Measurements from ENCODE around the gene SLC25A42. TPM values are rescaled to one million over a fixed set of nuclear protein-coding genes. Genes with fewer than 3 reads are reported as not detected.
A peak's percentile ranks its signal among the peaks of the same experiment; 100 is the strongest.
"Not testable (repeated sequence)": the region's sequence is repeated elsewhere in the genome, so short reads cannot be mapped to it uniquely, and the experiment has no call there.

SLC25A42 gene
- total and polyA plus RNA-seq, 5 experiments from 2014 or later, result 6.2 to 33.6 (median 14.5) TPM

DNA sequence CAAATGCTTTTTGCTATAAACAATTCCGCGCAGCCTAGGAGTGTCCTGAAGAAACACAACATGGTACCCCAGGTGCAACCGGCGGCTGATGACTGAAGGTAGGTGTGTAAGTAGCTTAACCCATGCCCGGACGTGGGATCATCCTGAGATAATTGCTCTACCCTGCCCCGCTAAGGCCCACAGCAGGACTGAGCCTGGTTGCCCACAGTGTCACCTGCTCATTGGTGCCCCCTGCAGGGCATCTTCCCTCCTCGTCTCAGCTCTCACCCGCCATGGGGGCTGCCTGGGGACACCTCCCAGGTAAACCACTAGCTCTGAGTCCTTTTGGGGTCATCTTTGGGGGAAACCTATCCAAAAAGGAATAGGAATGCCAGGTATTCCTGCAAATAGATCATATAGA lies 52.2 kb downstream of the SLC25A42 start:
- H3K4me3 Mint-ChIP-seq, result no peak overlapping the region
- H3K4me1 Mint-ChIP-seq, result peaks cover 0 to 3% (median 2%) of the 10 kb centered on the region in 4 donors
- DNase-seq, result peak in 8 of 10 donors; percentile 19 to 67 (median 38)
- POLR2A ChIA-PET, result no interaction called here
- ATAC-seq, result peak; percentile 30 to 42
- H3K9me3 Mint-ChIP-seq, result no peaks in the 10 kb centered on the region
- no peak overlapping the region for H3K27ac Mint-ChIP-seq
- H3K36me3 Mint-ChIP-seq, result peaks cover 0 to 11% (median 3%) of the 10 kb centered on the region in 3 donors
- peaks cover 0 to 1% (median 0%) of the 10 kb centered on the region in 5 donors for H3K27me3 Mint-ChIP-seq

DNA sequence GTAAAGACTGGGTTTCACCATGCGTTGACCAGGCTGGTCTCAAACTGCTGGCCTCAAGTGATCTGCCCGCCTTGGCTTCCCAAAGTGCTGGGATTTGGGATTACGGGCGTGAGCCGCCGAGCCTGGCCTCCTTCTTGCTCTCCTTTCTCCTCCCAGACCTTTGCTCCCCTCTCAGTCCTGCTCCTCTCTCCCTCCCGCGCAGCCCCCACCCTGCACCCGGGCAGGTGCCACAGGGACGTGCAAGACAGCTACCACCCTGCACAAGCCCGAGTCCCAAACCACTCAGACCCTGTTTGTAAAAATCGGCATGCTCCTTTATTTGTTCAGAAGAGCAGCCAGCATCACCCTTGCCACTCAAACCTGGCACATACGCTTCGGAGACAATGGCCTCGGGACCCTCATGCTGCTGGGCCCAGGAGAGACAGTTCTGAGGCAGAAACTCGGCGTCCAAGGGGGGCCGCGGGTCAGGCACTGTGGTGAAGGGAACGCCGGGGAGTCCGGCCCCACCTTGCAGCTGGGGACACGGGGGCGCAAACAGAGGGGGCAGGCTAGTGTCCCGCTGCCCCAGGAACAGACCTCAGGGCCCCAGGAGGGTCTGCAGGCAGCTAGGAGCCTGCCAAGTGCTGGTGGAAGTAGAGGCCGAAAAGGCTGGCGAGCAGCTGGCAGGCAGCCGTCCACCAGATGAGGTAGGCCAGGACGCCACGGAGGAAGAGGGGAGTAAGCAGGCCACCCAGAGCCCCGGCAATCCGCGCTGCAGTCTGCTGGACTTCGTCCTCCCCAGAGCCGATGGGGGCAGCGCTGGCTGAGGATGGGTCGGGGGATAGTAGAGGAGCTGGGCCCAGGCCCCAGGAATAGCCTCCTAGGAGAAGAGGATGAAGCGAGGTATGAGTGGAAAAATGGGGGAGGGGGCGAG lies 55.8 kb downstream of the SLC25A42 start:
- Mint-ChIP-seq H3K4me1 (peaks cover 0 to 3% (median 0%) of the 10 kb centered on the region in 4 donors), H3K4me3 (no peak overlapping the region), H3K27ac (peak overlapping the region in 1 of 10 donors; percentile 34), H3K9me3 (peaks cover 0 to 12% (median 5%) of the 10 kb centered on the region in 9 donors), H3K36me3 (peaks cover 9 to 32% (median 19%) of the 10 kb centered on the region in 3 donors), H3K27me3 (no peaks in the 10 kb centered on the region)
- no peak for ATAC-seq
- DNase-seq, result peak in 1 of 10 donors; percentile 53
- POLR2A ChIA-PET, result no interaction called here

DNA sequence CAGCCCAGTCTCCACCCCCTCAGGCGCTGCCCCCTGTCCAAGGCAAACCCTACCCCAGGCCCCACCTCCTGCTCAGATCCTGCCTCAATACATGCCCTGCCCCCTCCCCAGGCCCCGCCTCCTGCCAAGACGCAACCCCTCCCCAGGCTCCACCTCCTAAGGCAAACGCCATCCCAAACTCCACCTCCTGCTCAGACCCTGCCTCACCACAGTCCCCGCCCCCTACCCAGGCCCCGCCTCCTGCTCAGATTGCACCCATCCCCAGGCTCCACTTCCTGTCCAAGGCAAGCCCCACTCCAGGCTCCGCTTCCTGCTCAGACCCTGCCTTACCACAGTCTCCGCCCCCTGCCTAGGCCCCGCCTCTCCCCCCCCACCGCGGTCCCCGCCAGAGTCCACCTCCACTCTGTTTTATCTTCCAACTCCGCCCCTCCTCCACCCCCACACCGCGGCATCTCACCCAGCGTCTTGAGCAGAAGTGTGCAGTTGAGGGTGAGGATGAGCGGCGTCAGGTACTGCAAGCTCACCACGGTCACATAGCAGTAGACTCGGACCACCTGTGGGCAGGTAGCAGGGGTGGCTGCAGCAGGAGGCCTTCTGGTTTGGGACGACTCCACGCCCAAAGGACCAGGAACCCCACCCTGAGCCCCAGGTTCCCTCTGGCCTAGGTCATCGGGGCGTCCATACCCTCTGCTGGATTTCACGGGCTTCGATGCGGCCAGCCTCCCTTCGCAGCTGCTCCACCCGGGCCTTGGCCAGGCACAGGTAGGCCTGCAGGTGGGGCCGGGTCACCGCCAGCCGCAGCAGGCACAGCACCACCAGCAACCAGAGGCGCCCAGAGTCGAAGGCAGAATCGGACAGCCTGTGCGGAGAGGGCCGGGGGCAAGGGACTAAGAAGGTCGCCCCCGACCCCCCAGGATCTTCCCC lies 56.8 kb downstream of the SLC25A42 start:
- Mint-ChIP-seq H3K27me3 (no peaks in the 10 kb centered on the region), H3K4me1 (peaks cover 0 to 3% (median 0%) of the 10 kb centered on the region in 4 donors), H3K4me3 (no peak overlapping the region), H3K36me3 (peaks cover 9 to 32% (median 19%) of the 10 kb centered on the region in 3 donors), H3K9me3 (peaks cover 0 to 12% (median 5%) of the 10 kb centered on the region in 9 donors), H3K27ac (no peak overlapping the region)
- DNase-seq (no peak), ATAC-seq (no peak)
- POLR2A ChIA-PET, result no interaction called here

DNA sequence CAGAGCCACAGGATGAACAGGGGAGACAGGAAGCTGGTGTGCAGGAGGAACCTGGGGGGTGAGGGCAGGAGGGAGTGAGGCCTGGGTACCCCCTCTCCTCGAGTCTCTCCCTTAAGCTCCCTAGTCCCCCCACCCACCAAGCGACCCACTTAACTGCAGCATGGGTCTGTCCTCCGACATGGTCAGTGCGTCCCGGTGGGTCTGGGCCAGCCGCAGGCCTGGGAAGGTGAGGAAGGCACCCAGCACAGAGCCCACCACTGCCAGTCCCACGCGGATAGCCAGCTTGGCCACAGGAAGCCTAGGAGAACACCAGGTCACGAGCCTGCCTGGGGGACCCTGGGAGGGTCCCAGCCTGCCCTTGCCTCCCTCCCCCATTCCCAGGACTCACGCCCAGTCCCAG lies 57.6 kb downstream of the SLC25A42 start:
- H3K27me3 Mint-ChIP-seq, result no peaks in the 10 kb centered on the region

DNA sequence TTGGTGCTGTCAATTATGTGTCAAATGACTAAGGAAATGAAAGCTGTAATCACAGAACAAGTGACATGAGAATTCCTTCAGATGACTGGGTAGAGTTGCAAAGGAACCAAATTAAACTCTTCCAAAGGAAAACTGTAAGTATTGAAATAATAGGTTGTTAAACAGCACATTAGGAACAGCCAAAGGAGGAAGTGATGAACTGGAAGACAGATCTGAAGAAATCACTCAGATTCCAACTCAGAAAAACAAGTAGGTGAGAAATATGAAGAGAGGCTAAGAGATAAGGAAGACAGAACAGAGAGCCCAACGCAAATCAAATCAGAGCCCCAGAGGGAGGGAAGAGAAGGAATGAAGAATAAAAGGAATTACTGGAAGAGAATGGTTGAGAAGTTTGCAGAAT lies 59.1 kb downstream of the SLC25A42 start:
- Mint-ChIP-seq H3K36me3 (peaks cover 9 to 34% (median 19%) of the 10 kb centered on the region in 3 donors), H3K9me3 (peaks cover 0 to 12% (median 5%) of the 10 kb centered on the region in 9 donors), H3K4me1 (peaks cover 0 to 3% (median 1%) of the 10 kb centered on the region in 4 donors), H3K27ac (peak overlapping the region in 2 of 10 donors; percentile 28 to 61), H3K27me3 (no peaks in the 10 kb centered on the region), H3K4me3 (no peak overlapping the region)
- no peak for DNase-seq
- no peak for ATAC-seq
- POLR2A ChIA-PET, result interaction anchor here (0.7 kb wide), 1 partner anchor 507 kb away, joined by 3 read pairs; no protein-coding TSS in a partner anchor

More for the DNA sequence above, 57.6 kb downstream of the SLC25A42 start:
- no peak overlapping the region for H3K27ac Mint-ChIP-seq
- no peak for DNase-seq
- H3K9me3 Mint-ChIP-seq, result peaks cover 0 to 12% (median 5%) of the 10 kb centered on the region in 9 donors
- POLR2A ChIA-PET, result no interaction called here
- peaks cover 9 to 32% (median 19%) of the 10 kb centered on the region in 3 donors for H3K36me3 Mint-ChIP-seq
- peaks cover 0 to 2% (median 0%) of the 10 kb centered on the region in 4 donors for H3K4me1 Mint-ChIP-seq
- H3K4me3 Mint-ChIP-seq, result no peak overlapping the region
- ATAC-seq, result no peak

DNA sequence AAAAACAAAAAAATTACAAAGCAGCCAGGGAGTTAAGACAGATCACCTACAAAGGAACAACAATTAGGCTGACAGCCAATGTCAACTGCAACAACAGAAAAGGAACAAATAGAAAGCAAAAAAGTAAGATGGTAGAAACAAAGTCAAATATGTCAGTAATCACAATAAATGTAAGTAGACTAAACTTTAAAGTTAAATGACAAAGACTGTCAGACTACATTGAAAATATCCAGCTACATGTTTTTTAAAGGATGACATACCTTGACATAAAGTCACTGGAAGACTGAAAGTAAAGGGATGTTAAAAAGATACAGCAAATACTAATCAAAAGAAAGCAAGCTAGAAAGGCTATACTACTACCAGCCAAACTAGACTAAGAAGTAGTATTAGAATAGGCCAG lies 59.6 kb downstream of the SLC25A42 start:
- Mint-ChIP-seq H3K36me3 (peaks cover 9 to 35% (median 19%) of the 10 kb centered on the region in 3 donors), H3K4me1 (peaks cover 0 to 6% (median 1%) of the 10 kb centered on the region in 4 donors), H3K4me3 (no peak overlapping the region), H3K27ac (no peak overlapping the region), H3K9me3 (peaks cover 0 to 12% (median 5%) of the 10 kb centered on the region in 9 donors), H3K27me3 (no peaks in the 10 kb centered on the region)
- POLR2A ChIA-PET, result interaction anchor here (0.7 kb wide), 1 partner anchor 506 kb away, joined by 3 read pairs; no protein-coding TSS in a partner anchor
- ATAC-seq (no peak), DNase-seq (no peak)

DNA sequence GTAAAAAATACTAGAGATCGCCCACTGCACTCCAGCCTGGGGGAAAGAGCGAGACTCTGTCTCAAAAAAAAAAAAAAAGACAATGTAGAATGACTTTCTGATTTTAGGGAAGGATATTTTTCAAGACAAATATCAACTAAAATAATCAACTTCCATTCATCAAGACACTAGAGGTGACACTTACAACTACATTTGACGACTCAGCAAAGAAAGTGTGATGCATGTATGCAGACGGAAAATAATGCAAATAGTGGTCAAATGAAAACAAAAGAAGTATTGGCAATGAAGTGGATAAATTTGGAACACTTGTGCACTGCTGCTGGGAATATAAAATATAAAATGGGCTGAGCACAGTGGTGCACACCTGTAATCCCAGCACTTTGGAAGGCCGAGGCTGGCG lies 62.3 kb downstream of the SLC25A42 start:
- ATAC-seq, result no peak
- peaks cover 0 to 12% (median 5%) of the 10 kb centered on the region in 9 donors for H3K9me3 Mint-ChIP-seq
- peaks cover 0 to 6% (median 1%) of the 10 kb centered on the region in 4 donors for H3K4me1 Mint-ChIP-seq
- H3K4me3 Mint-ChIP-seq, result no peak overlapping the region
- no peak for DNase-seq
- H3K27me3 Mint-ChIP-seq, result no peaks in the 10 kb centered on the region
- peaks cover 9 to 27% (median 16%) of the 10 kb centered on the region in 3 donors for H3K36me3 Mint-ChIP-seq
- no peak overlapping the region for H3K27ac Mint-ChIP-seq
- POLR2A ChIA-PET, result no interaction called here

DNA sequence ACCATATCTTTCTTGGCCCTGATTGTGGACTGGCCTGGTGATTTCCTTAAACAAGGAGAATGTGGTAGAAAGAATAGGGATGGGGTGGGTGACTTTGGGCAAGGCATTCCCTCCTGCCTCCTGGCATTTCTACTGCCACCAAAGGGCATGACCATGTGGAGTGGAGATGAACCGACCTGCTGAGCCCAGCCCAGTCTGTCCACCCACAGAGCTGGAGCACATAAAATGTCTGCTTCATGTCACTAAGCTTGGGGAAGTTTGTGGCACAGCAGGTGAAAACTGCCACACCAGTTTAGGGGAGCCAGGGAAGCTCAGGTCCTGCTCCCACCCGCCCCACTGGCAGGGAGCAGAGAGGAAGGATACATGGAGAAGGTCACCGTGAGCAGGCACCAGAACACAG lies 68.2 kb downstream of the SLC25A42 start:
- DNase-seq, result no peak
- Mint-ChIP-seq H3K27ac (no peak overlapping the region), H3K27me3 (no peaks in the 10 kb centered on the region), H3K4me3 (no peak overlapping the region), H3K9me3 (peaks cover 0 to 5% (median 0%) of the 10 kb centered on the region in 9 donors), H3K4me1 (peaks cover 4 to 18% (median 9%) of the 10 kb centered on the region in 4 donors), H3K36me3 (peaks cover 4 to 11% (median 9%) of the 10 kb centered on the region in 3 donors)
- no peak for ATAC-seq
- POLR2A ChIA-PET, result no interaction called here

DNA sequence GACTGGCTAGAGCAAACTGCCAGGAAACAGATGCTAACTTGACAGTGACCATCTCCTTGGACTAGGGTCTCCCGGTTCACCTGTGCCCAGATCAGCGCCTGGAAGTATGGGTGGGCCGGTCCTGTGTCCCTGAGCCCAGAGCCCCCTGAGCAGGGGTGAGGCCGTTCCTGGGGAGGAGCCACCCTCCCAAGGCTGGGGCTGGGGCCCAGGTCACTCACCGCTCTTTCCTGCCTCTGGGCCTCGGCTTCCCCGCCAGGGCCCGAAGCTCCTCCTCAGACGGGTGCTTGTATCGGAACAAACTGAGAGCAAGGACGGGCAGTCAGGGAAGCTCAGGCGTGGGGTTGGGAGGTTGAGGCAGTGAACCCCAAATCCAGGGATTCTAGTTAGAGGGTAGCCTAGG lies 69.1 kb downstream of the SLC25A42 start:
- H3K36me3 Mint-ChIP-seq, result peaks cover 4 to 11% (median 7%) of the 10 kb centered on the region in 3 donors
- ATAC-seq (no peak), DNase-seq (peak in 1 of 10 donors; percentile 8)
- peaks cover 0 to 5% (median 0%) of the 10 kb centered on the region in 9 donors for H3K9me3 Mint-ChIP-seq
- POLR2A ChIA-PET, result no interaction called here
- peaks cover 12 to 24% (median 16%) of the 10 kb centered on the region in 4 donors for H3K4me1 Mint-ChIP-seq
- H3K4me3 Mint-ChIP-seq, result no peak overlapping the region
- H3K27ac Mint-ChIP-seq, result peak overlapping the region in 1 of 10 donors; percentile 32
- H3K27me3 Mint-ChIP-seq, result no peaks in the 10 kb centered on the region

DNA sequence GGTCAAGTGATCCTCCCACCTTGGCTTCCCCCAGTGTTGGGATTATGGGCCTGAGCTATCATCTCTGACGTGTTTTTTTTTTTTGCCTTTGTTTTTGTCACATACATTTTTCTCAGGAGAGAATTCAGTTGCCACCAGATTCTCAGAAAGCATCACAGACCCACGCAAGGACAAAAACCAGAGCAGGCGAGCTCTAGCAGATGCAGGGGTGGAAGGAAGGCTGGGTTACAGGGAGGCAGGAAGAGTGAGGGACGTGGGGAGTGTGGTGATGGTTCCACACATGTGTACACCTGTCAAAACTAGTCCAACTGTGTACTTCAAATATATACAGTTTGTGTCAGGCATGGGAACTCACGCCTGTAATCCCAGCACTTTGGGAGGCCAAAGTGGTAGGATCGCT lies 70.2 kb downstream of the SLC25A42 start:
- ATAC-seq, result no peak
- peak in 1 of 10 donors; percentile 15 for DNase-seq
- peaks cover 22 to 32% (median 25%) of the 10 kb centered on the region in 4 donors for H3K4me1 Mint-ChIP-seq
- no peaks in the 10 kb centered on the region for H3K27me3 Mint-ChIP-seq
- H3K4me3 Mint-ChIP-seq, result peak overlapping the region in 1 of 10 donors; percentile 45
- peak overlapping the region in 5 of 10 donors; percentile 56 to 71 (median 66) for H3K27ac Mint-ChIP-seq
- peaks cover 2 to 11% (median 4%) of the 10 kb centered on the region in 3 donors for H3K36me3 Mint-ChIP-seq
- POLR2A ChIA-PET, result no interaction called here
- H3K9me3 Mint-ChIP-seq, result peaks cover 0 to 5% (median 0%) of the 10 kb centered on the region in 9 donors

DNA sequence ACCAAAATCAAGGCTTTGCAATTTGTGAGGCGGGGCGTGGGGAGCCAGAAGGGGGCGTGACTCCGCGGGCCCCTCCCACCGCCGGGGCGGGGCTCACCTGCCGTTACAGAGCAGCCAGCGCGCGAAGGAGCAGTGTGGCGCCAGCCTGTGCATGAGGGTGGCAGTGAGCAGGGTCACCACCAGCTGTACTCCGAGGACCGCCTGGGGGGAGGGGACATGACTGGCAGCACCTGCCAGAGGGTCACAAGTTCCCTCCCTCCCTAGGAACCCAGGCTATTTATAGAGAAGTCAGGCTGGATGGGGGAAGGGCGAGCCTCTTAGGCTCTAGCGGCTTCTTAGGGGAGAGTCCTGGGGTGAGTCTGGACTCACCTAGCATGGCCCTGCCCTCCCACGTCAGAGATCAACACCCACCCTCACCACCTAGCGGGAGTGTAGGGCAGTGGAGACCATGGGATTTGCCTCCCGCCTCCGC lies 70.9 kb downstream of the SLC25A42 start:
- H3K4me1 Mint-ChIP-seq, result peaks cover 22 to 32% (median 30%) of the 10 kb centered on the region in 4 donors
- no peaks in the 10 kb centered on the region for H3K27me3 Mint-ChIP-seq
- POLR2A ChIA-PET, result no interaction called here
- DNase-seq (peak; percentile 19 to 63 (median 47)), ATAC-seq (peak in 1 of 2 donors; percentile 34)
- peaks cover 2 to 11% (median 4%) of the 10 kb centered on the region in 3 donors for H3K36me3 Mint-ChIP-seq
- peak overlapping the region in 4 of 10 donors; percentile 22 to 60 (median 33) for H3K4me3 Mint-ChIP-seq
- H3K27ac Mint-ChIP-seq, result peak overlapping the region in 1 of 10 donors; percentile 81
- H3K9me3 Mint-ChIP-seq, result peaks cover 0 to 5% (median 0%) of the 10 kb centered on the region in 9 donors

DNA sequence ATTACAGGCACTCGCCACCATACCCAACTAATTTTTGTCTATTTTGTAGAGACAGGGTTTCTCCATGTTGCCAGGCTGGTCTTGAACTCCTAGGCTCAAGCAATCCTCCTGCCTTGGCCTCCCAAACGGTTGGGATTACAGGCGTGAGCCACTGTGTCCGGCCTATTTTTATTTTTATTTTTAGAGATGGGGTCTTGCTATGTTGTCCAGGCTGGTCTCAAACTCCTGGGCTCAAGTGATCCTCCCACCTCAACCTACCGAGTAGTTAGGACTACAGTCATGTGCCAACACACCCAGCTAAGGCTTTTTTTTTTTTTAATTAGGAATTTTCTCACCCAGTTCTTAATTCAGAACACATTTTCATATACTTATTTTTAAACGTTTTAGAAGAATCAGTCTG lies 71.9 kb downstream of the SLC25A42 start:
- peaks cover 22 to 33% (median 30%) of the 10 kb centered on the region in 4 donors for H3K4me1 Mint-ChIP-seq
- not testable (repeated sequence) for H3K4me3 Mint-ChIP-seq, DNase-seq, H3K9me3 Mint-ChIP-seq, H3K27me3 Mint-ChIP-seq, ATAC-seq, H3K27ac Mint-ChIP-seq
- H3K36me3 Mint-ChIP-seq, result peaks cover 2 to 11% (median 4%) of the 10 kb centered on the region in 3 donors
- POLR2A ChIA-PET, result interaction anchor here (0.7 kb wide), 1 partner anchor 40 kb away, joined by 4 read pairs; no protein-coding TSS in a partner anchor
